Measurements from ENCODE around the gene CLK3. TPM values are rescaled to one million over a fixed set of nuclear protein-coding genes. Genes with fewer than 3 reads are reported as not detected.

CLK3 gene
- total and polyA plus RNA-seq, 2 of the 8 experiments (the other 6 are each of a cell fraction or from before 2014, with no cell fraction given) = 43.5 to 67.3 TPM

DNA sequence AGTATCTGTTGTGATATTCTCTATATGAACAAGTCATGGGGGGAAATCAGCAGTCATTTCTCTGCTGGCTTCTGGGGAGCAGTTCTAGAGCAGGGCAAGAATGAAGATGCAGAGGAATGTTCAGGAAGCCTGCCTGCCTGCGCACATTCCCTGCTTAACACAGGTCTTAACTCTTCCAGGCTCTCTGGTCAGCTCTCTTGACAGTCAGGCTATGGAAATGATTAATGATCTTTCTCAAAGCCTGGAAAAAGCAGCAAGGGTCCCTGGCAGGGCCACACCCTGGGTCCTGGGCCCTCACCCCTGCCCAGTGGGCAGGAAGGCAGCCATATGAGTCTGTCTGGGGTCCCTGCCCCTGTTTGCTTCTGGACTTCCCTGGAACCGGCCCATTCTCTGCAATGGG, 31.4 kb upstream of the CLK3 start (continued):
- TF ChIP-seq CHD1 (IDR thresholded peaks at IDR 0.05; ENCODE audit: low read depth, low read length) = no peak
- TF ChIP-seq, protein P1, sequence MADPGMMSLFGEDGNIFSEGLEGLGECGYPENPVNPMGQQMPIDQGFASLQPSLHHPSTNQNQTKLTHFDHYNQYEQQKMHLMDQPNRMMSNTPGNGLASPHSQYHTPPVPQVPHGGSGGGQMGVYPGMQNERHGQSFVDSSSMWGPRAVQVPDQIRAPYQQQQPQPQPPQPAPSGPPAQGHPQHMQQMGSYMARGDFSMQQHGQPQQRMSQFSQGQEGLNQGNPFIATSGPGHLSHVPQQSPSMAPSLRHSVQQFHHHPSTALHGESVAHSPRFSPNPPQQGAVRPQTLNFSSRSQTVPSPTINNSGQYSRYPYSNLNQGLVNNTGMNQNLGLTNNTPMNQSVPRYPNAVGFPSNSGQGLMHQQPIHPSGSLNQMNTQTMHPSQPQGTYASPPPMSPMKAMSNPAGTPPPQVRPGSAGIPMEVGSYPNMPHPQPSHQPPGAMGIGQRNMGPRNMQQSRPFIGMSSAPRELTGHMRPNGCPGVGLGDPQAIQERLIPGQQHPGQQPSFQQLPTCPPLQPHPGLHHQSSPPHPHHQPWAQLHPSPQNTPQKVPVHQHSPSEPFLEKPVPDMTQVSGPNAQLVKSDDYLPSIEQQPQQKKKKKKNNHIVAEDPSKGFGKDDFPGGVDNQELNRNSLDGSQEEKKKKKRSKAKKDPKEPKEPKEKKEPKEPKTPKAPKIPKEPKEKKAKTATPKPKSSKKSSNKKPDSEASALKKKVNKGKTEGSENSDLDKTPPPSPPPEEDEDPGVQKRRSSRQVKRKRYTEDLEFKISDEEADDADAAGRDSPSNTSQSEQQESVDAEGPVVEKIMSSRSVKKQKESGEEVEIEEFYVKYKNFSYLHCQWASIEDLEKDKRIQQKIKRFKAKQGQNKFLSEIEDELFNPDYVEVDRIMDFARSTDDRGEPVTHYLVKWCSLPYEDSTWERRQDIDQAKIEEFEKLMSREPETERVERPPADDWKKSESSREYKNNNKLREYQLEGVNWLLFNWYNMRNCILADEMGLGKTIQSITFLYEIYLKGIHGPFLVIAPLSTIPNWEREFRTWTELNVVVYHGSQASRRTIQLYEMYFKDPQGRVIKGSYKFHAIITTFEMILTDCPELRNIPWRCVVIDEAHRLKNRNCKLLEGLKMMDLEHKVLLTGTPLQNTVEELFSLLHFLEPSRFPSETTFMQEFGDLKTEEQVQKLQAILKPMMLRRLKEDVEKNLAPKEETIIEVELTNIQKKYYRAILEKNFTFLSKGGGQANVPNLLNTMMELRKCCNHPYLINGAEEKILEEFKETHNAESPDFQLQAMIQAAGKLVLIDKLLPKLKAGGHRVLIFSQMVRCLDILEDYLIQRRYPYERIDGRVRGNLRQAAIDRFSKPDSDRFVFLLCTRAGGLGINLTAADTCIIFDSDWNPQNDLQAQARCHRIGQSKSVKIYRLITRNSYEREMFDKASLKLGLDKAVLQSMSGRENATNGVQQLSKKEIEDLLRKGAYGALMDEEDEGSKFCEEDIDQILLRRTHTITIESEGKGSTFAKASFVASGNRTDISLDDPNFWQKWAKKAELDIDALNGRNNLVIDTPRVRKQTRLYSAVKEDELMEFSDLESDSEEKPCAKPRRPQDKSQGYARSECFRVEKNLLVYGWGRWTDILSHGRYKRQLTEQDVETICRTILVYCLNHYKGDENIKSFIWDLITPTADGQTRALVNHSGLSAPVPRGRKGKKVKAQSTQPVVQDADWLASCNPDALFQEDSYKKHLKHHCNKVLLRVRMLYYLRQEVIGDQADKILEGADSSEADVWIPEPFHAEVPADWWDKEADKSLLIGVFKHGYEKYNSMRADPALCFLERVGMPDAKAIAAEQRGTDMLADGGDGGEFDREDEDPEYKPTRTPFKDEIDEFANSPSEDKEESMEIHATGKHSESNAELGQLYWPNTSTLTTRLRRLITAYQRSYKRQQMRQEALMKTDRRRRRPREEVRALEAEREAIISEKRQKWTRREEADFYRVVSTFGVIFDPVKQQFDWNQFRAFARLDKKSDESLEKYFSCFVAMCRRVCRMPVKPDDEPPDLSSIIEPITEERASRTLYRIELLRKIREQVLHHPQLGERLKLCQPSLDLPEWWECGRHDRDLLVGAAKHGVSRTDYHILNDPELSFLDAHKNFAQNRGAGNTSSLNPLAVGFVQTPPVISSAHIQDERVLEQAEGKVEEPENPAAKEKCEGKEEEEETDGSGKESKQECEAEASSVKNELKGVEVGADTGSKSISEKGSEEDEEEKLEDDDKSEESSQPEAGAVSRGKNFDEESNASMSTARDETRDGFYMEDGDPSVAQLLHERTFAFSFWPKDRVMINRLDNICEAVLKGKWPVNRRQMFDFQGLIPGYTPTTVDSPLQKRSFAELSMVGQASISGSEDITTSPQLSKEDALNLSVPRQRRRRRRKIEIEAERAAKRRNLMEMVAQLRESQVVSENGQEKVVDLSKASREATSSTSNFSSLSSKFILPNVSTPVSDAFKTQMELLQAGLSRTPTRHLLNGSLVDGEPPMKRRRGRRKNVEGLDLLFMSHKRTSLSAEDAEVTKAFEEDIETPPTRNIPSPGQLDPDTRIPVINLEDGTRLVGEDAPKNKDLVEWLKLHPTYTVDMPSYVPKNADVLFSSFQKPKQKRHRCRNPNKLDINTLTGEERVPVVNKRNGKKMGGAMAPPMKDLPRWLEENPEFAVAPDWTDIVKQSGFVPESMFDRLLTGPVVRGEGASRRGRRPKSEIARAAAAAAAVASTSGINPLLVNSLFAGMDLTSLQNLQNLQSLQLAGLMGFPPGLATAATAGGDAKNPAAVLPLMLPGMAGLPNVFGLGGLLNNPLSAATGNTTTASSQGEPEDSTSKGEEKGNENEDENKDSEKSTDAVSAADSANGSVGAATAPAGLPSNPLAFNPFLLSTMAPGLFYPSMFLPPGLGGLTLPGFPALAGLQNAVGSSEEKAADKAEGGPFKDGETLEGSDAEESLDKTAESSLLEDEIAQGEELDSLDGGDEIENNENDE (IDR thresholded peaks at IDR 0.05; ENCODE audit: insufficient replicate concordance, low read length) = no peak
- TF ChIP-seq, protein P2, sequence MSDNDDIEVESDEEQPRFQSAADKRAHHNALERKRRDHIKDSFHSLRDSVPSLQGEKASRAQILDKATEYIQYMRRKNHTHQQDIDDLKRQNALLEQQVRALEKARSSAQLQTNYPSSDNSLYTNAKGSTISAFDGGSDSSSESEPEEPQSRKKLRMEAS (IDR thresholded peaks at IDR 0.05) = no peak
- no peak for TF ChIP-seq TAF7 (optimal IDR thresholded peaks at IDR 0.05; ENCODE audit: borderline replicate concordance, low read depth, low read length)
- TF ChIP-seq FOSL1 (IDR thresholded peaks at IDR 0.05; ENCODE audit: insufficient read depth, low read depth, low read length) = no peak

Data from H1 (cell line).